GM18858 (cell line): ENCODE results near the gene ATP1B1.
"Not testable (repeated sequence)": the region's sequence is repeated elsewhere in the genome, so short reads cannot be mapped to it uniquely, and the experiment has no call there.

Experiments
- ATAC-seq: cut with Tn5 transposase; IDR thresholded peaks from one replicate; pipeline ENCODE4 v1.9.1; 2021; ENCODE audit not compliant: unreplicated experiment

ATP1B1 gene

DNA sequence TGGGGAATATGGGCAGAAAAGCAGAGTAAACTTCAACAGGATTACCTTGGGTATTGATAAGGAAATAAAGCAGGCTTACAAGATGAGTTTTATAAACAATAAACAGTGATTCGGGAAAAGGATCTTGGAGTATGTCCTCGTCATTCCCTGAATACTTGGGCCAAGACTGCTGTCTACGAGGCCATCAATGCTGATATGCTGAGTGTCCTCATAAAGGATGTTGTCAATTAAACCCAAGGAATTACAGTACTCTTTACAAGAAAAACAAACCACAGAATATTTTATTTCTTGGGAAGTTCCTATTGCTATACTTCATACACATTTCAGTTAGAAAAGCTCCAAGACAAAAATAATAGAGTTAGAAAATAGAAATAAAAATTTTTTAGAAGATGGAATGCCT lies 34.9 kb downstream of the ATP1B1 start:
- ATAC-seq: no peak

DNA sequence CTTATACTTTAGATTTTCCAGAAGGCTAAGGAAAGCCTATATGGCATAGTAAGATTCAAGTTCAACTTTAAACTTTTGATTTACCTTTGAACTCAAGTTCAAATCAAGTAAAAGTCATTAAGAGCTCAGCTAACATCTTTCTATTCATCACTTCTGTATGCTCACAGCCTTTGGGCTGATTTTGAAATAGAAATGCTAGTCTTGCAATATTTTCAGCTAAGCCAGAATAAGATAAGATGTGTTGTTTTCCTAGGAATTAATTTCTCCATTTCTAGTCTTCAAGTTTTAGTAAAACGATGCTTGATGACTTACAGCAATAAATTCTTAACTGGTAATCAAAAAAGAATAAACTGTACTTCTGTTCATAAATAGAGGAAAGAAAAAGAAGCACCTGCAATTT lies 35.6 kb downstream of the ATP1B1 start:
- ATAC-seq: no peak

DNA sequence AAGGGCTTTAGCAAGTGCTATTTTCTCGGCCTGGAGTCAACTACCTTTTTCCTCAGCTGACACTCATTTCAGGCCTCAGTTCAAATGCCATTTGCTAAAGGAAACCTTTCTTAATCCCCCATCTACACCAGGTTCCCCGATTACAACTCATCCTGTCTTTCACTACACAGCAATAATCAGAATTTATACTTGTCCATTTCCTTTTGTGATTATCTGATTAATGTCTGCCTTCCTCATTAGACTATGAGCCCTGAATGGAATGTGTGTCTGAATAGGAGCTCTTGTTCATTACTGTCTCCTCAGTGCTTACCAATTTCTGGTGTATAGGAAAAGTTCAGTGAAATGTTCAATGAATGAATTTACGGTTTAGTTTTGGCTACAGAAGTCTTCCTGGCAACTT lies 36.9 kb downstream of the ATP1B1 start:
- no peak for ATAC-seq

DNA sequence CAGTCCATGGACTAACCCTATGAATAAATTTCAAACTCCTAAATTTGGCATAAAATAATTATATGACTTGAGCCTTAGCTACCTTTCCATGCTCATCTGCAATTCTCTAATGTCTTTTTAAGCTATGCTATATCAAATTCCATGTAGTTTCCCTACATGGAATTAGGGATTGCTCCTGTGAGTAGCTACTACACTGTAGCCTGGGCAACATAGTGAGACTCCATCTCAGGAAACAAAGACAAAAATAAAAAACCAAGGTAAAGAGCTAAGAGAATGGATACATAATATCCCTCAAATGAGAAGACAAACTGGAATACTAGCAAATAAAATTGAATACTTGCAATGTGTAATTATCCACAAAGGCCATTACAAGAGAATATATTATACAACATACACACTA lies 37.5 kb downstream of the ATP1B1 start:
- no peak for ATAC-seq

DNA sequence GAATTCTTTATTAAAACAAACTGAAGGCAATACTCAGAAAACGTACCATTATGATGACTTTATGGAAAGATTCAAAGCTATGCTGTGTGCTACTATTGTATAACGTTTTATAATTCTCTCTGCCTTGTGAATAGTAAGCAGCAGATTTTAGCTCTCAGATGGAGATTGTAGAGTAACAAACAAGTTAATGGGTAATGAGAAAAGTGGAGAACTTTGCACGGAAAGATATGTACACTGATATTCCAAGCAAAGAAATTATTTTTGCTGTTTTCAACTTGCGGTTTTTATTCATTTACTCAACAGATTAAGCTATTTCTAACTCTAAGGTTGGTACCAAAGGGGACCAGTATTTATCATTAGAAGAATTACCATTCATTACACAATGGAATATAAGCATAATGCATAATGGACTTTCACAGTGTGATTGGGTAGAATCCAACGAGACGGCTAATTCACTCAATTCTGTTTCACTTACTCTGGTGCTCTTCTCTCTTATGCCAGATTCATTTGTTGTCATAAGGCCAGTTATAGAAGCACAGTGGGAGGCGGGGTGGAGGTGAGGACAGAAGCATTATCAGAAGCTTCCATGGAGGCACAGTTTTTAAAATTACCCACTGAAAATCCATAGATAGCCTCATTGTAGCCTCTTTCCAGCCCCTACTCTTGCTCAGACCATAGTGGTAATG lies 38.6 kb downstream of the ATP1B1 start:
- no peak for ATAC-seq

DNA sequence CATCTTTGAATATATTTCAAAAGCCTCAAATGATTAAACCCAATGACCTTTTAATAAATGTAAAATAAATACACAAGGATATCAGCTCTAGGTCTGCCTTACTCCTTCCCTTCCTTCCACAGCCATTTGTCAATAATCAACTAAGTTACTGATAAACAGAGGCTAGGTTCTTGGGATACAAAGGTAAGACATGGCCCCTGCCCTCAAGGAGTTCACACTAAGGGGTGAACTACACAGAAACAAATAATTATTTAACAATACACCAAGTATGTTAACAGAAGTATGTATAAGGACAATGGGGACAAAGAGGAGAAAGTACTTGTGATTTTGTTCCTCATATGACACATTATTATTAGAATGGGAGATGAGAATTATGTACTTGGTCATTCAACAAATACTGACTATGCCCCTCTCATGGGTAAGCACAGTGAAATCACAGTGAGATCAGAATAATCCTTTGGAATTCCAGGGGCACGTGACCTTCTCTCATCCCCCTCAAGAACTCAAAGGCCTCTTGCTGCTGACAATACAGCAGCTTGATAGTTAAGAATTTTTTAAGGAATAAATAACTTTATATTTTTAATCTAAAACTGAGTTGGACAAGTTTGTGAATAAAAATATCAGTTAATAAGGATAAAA lies 40.2 kb downstream of the ATP1B1 start:
- ATAC-seq: no peak

DNA sequence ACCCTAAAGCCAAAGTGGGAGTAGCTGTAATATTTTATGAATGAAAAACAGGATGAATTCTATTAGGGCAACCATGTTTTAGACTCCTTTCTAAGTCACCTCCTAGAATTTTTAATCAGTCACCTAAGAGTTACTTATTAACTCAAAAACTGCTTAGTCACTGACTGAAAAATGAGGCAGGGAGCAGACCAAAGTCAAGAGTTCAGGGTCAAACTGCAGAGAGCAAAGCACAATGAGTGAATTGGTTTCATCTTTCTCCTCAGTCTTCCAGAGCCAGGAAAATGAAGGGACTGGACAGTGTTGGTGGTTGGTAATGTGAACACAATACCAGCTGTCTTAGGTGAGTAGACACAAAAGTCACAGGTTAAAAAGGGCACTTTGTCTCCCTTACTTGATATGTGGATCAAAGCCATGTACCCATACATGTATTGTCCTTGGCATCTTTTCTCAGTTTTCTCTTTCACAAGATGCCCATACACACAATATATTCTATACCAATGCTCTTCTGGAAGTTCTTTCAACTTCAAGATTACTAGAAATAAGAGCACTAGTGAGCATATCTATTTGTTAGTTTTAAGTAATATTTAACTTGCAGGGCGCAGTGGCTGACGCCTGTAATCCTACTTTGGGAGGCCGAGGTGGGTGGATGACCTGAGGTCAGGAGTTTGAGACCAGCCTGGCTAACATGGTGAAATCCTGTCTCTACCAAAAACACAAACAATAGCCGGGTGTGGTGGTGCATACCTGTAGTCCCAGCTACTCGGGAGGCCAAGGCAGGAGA lies 42.2 kb downstream of the ATP1B1 start:
- no peak for ATAC-seq

DNA sequence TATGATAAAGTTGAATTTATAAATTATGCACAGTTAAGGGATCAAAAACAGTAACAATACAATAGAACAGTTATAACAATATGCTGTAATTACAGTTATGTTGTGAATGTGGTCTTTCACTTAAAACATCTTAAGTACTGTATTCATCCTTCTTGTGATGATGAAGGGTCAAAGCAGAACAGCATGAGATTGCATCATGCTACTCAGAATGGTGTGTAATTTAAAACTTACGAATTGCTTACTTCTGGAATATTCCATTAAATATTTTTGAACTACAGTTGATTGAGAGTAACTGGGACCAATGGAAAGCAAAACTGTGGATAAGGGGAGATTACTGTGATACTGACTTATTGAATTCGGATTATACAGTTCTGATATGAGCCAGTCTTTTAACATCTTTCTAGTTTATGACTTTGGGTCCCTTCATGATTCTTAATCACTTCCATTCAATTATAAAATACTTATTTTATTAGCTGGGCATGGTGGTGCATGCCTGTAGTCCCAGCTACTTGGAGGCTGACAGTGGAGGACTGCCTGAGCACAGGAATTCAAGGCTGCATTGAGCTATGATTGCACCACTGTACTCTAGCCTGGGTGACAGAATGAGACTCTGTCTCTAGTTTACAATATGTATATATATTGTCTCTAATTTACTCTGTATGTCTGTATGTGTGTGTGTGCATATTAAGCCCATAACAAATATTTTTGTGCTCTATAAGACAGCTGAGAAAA lies 43.2 kb downstream of the ATP1B1 start:
- no peak for ATAC-seq

DNA sequence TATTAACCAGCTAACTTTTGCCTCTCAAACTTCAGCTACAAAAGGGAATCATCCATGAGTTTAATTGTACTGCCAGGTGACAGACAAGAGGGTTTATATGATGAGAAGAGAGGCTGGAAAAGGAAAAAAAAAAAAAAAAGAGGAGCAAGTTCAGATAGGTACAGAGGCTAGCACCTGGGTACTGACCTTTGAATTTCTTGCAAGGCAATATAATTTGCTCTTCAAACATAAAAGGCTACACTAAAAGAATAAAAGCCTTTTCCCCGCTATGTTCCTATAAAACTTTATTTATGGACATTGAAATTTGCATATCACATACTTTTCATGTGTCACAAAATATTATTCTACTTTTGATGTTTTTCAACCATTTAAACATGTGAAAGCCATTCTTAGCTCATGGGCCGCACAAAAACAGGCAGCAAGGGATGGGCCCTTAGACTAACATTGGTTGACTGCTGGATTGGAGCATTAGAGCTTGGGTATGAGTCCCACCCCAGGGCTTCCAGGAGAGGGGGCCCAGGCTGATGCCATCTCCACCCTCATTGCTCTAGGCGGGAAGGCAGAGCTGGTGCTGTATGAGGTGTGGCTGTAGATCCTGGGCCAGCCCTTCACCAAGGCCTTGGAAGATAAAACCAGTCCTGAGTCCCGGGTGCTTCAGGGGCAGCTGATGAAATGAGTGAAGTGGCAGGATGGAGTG lies 44.3 kb downstream of the ATP1B1 start:
- ATAC-seq: no peak

DNA sequence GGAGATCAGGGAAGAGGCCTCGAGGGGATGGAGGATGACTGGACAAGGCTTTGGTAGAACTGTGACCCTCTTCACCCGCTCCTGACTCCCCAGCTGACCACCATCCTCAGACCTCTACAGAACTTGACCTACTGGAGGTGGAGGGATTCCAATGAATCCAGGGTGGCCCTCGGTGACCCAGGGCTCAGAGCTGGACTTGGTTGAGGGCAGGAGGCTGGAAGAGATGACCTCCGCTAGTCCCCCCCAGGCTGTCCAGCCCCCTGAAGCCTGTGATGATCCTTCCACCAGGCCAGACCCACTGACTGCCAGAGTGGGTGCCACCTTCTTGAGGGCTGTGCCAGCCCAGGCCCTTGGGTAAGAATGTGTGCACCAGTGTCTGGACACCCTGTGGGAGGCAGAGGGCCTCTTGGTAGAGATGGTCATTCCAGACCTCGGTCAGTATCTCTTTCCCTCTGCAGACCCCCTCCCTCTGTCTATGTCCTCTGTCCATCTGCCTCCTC lies 44.9 kb downstream of the ATP1B1 start:
- ATAC-seq: no peak

DNA sequence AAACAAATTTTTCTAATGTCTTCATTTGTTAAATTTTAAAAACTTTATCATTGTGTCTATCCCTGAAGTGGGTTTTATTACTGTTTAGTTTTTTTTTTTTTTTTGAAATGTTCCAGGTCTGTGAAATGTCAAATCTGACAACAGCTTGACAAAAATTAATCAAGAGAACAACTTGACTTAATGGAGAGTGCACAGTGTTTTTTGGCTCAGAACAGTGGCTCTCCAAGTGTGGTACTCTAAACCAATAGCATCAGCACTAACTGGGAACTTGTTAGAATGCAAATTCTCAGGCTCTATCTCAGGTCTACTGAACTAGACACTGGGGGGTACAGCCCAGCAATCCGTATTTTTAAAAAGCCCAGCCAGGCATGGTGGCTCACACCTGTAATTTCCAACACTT lies 49.2 kb downstream of the ATP1B1 start:
- ATAC-seq: no peak

DNA sequence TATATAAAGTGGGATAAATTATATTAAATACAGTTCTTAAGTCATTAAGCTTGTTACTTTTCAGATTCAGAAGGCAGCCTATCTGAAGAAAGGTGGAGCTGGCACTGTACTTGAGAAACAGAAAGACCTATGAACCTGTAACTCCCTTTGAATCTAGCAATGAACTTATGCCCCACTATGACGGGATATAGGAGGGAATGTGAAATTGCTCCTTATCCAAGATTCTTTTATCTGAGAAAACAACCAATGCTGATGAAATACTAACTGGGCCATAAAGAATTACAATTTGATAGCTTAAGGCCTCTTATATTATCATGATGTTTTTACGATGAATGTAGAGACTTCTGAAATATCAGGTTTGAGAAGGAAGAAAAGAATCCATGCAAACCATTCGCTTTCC lies 50.1 kb downstream of the ATP1B1 start:
- no peak for ATAC-seq

DNA sequence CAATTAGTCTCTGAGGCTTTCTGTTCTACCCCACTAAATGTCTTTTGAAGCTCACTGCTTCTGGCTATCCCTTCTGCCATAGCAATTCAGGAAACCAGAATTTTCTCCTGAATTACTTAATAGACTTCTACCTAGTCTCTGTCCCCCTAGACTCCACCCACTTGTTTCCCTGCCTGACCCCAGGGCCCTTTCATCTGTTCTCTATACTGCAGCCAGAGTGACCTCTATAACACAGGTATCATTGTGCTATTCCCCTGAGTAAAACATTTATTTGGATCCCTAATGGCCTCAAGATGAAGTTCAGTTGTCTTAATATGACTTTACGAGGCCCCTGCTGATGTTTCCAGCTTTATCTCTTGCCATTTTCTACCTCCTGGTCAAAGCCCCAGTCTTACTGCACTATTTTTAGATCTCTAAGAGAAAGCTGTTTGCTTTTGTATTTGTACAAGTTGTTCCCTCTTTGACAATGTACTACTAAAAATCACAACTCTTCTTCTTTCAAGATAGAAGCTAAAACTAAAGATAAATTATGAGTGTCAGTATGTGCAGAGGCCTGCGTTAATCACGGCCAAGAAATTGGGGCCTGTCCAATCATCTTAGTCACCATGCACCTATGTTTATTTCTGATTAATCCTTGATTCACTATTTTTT lies 54.5 kb downstream of the ATP1B1 start:
- no peak for ATAC-seq

DNA sequence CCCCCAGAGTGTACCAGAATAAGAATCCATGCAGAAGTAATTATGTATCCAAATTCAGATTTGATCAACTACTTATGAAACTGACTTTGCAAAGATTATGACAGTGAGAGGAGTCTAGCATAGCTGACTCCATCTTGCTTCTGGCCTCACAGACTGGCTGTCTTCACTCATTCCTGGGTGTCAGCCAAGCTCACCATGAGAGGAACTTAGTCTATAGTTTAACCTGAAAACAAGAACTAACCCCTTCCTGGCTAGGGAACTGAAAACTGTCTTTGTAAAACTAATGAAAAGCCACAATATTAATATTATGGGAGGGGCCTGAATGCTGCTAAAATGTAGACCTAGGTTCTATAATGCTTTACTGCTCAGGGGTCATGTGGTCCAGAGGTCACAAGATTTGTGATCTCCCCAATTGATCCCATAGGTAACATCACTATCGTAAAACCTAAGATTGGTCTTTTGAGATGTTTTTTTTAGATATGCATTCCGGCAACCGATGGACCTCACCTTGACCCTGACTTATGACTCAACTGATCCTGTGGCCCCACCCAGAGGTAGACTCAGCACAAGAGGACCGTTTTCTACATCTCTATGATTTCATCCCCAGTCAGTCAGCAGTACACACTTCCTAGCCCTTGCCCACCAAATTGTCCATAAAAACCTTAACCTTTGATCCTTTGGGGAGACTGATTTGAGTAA lies 55.2 kb downstream of the ATP1B1 start:
- ATAC-seq: peak; percentile 69

DNA sequence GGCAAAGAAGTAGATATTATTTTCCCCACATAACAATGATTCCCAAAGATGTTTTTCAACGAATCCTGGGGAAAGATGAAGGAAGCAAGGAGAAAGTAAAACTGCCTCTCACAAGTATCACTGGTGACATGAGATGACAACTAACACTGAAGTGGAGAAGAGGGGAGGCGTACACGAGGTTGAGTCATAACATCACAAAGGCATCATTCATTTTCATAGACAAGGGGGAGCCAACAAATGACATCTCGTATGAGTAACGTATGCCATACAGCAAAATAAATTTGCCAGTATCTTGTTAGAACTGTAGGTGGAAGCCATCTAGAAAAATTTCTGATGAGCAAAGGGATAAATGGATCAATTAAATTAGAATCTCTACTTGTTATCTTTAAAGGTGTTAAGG lies 56.6 kb downstream of the ATP1B1 start:
- ATAC-seq: peak; percentile 35

DNA sequence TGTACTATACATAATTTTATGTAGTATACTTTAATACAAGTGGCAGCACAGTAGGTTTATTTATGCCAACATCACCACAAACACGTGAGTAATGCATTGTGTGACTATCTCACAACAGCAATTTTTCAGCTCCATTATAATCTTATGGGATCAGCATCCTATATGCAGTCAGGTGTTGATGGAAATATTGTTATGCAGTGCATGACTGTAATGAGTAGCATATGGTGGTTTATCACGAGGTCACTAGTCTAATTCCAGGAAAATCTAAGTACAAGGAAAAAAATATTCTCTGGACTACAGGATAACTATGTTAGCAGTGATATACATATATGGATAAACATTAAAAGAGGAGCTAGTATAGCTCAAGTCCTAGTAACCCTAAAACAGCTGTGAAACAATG lies 69.0 kb downstream of the ATP1B1 start:
- ATAC-seq: no peak

DNA sequence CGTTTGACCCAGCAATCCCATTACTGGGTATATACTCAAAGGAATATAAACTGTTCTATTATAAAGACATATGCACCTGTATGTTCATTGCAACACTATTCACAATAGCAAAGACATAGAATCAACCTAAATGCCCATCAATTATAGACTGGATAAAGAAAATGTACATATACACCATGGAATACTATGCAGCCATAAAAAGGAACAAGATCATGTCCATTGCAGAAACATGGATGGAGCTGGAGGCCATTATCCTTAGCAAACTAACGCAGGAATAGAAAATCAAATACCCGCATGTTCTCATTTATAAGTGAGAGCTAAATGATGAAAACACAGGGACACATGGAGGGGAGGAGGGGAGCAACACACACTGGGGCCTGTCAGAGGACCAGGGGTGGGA lies 72.9 kb downstream of the ATP1B1 start:
- ATAC-seq: not testable (repeated sequence)

DNA sequence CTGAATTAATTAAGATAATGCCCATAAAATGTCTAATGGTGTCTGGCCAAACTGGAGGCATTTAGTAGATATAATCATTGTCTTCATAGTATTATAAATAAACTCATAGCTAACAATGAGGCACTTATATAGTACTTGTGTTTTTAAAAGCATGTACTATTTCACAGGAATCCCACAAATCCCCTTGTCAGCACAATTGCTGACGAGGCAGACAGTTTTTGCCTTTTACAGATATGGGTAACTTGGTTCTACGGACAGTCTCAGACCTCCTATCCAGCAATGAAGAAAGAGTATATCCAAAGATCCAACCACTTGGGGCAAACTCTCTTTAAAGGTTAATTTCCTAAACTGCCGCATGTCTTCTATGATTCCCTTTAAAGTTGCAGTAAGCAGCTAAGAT lies 73.7 kb downstream of the ATP1B1 start:
- no peak for ATAC-seq
